Measurements from ENCODE around the gene TMCC1.

The TMCC1 gene

GRCh38 chr3:129773691-129774663 lies 119.5 kb downstream of the TMCC1 start:
- Histone ChIP-seq H3K4me3 (replicated peaks; ENCODE audit: insufficient read depth, low read length) (no peak overlapping the region), H3K27ac (replicated peaks) (no peak overlapping the region), H3K27me3 (ENCODE audit: insufficient read depth, poor library complexity, severe bottlenecking) (no peaks in the 10 kb centered on the region)
- TF ChIP-seq POLR2AphosphoS5 (IDR thresholded peaks at IDR 0.05; ENCODE audit: low read depth) (no peak), GABPA (IDR thresholded peaks at IDR 0.05; ENCODE audit: low read depth) (no peak), SPI1 (IDR thresholded peaks at IDR 0.05; ENCODE audit: borderline replicate concordance, low read depth) (no peak)
- TF ChIP-seq, protein P1, sequence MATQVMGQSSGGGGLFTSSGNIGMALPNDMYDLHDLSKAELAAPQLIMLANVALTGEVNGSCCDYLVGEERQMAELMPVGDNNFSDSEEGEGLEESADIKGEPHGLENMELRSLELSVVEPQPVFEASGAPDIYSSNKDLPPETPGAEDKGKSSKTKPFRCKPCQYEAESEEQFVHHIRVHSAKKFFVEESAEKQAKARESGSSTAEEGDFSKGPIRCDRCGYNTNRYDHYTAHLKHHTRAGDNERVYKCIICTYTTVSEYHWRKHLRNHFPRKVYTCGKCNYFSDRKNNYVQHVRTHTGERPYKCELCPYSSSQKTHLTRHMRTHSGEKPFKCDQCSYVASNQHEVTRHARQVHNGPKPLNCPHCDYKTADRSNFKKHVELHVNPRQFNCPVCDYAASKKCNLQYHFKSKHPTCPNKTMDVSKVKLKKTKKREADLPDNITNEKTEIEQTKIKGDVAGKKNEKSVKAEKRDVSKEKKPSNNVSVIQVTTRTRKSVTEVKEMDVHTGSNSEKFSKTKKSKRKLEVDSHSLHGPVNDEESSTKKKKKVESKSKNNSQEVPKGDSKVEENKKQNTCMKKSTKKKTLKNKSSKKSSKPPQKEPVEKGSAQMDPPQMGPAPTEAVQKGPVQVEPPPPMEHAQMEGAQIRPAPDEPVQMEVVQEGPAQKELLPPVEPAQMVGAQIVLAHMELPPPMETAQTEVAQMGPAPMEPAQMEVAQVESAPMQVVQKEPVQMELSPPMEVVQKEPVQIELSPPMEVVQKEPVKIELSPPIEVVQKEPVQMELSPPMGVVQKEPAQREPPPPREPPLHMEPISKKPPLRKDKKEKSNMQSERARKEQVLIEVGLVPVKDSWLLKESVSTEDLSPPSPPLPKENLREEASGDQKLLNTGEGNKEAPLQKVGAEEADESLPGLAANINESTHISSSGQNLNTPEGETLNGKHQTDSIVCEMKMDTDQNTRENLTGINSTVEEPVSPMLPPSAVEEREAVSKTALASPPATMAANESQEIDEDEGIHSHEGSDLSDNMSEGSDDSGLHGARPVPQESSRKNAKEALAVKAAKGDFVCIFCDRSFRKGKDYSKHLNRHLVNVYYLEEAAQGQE (IDR thresholded peaks at IDR 0.05; ENCODE audit: insufficient replicate concordance, low read depth), result no peak
- TF ChIP-seq, protein P2, sequence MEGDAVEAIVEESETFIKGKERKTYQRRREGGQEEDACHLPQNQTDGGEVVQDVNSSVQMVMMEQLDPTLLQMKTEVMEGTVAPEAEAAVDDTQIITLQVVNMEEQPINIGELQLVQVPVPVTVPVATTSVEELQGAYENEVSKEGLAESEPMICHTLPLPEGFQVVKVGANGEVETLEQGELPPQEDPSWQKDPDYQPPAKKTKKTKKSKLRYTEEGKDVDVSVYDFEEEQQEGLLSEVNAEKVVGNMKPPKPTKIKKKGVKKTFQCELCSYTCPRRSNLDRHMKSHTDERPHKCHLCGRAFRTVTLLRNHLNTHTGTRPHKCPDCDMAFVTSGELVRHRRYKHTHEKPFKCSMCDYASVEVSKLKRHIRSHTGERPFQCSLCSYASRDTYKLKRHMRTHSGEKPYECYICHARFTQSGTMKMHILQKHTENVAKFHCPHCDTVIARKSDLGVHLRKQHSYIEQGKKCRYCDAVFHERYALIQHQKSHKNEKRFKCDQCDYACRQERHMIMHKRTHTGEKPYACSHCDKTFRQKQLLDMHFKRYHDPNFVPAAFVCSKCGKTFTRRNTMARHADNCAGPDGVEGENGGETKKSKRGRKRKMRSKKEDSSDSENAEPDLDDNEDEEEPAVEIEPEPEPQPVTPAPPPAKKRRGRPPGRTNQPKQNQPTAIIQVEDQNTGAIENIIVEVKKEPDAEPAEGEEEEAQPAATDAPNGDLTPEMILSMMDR (IDR thresholded peaks at IDR 0.05; ENCODE audit: insufficient read depth, low read length), result no peak
- no peak for DNase-seq (ENCODE audit: low read depth in 1 of 2, low spot score in 1 of 2)

- H3K27ac ChIP-seq (replicated peaks), result no peak overlapping the region
- no peaks in the 10 kb centered on the region for H3K27me3 ChIP-seq (ENCODE audit: insufficient read depth, poor library complexity, severe bottlenecking)
- DNase-seq (ENCODE audit: low read depth in 1 of 2, low spot score in 1 of 2), result no peak
- TF ChIP-seq, protein P2 (IDR thresholded peaks at IDR 0.05; ENCODE audit: insufficient read depth, low read length), result no peak
- TF ChIP-seq GABPA (IDR thresholded peaks at IDR 0.05; ENCODE audit: low read depth) (no peak), POLR2AphosphoS5 (IDR thresholded peaks at IDR 0.05; ENCODE audit: low read depth) (no peak), SPI1 (IDR thresholded peaks at IDR 0.05; ENCODE audit: borderline replicate concordance, low read depth) (no peak)
- TF ChIP-seq, protein P1 (IDR thresholded peaks at IDR 0.05; ENCODE audit: insufficient replicate concordance, low read depth), result no peak
- H3K4me3 ChIP-seq (replicated peaks; ENCODE audit: insufficient read depth, low read length), result no peak overlapping the region
Measured at GRCh38 chr3:129770604-129771003, 122.9 kb downstream of the TMCC1 start.

GRCh38 chr3:129769616-129770015 lies 123.9 kb downstream of the TMCC1 start:
- H3K4me3 ChIP-seq (replicated peaks; ENCODE audit: insufficient read depth, low read length), result no peak overlapping the region
- no peaks in the 10 kb centered on the region for H3K27me3 ChIP-seq (ENCODE audit: insufficient read depth, poor library complexity, severe bottlenecking)
- H3K27ac ChIP-seq (replicated peaks), result no peak overlapping the region
- TF ChIP-seq, protein P2 (IDR thresholded peaks at IDR 0.05; ENCODE audit: insufficient read depth, low read length), result no peak
- TF ChIP-seq GABPA (IDR thresholded peaks at IDR 0.05; ENCODE audit: low read depth) (no peak), SPI1 (IDR thresholded peaks at IDR 0.05; ENCODE audit: borderline replicate concordance, low read depth) (no peak), POLR2AphosphoS5 (IDR thresholded peaks at IDR 0.05; ENCODE audit: low read depth) (no peak)
- TF ChIP-seq, protein P1 (IDR thresholded peaks at IDR 0.05; ENCODE audit: insufficient replicate concordance, low read depth), result no peak
- DNase-seq (ENCODE audit: low read depth in 1 of 2, low spot score in 1 of 2), result no peak
